ENCODE measurements around the gene TCF7L2.
A peak's percentile ranks its signal among the peaks of the same experiment; 100 is the strongest.

TCF7L2 gene

DNA sequence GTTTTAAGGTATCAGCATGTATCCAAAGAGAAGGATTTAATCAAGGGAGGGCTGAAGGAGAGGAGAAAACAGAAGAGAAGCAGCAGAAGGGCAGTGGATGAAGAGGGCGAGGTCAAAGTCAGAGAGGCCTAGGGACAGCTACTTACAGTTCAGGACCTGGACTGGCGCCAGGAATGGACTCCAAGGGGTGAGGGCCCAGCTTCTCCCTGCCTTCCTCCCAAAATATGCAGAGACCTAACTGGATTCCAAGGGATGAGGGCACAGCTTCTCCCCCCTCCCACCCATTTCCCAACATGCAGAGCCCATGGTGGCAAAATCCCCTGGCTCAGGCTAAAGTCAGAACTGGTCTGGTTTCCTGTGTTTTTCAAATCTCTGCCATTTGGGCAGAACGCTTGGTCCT, 3.4 kb upstream of the TCF7L2 start:
- no peak for DNase-seq (ENCODE audit: low spot score)

DNA sequence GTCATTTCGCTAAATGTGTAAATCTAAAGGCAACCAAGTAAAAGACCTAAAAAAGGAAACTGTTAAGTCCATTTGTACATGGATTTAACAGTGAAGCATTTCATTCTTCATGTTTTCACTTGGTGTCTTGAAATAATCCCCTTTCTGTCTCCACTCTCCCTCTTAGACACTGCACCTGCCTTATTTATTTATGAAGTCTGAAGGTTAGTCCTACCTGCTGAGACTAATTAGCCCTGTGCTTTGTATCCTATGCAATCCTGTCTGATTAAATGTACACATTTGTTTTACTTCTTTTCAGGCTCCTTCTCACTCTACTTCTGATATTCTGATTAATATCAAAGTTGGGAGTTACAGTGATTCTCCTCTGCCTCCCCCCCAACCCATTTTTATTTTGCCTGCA, 1.9 kb upstream of the TCF7L2 start:
- DNase-seq (ENCODE audit: low spot score) = no peak

DNA sequence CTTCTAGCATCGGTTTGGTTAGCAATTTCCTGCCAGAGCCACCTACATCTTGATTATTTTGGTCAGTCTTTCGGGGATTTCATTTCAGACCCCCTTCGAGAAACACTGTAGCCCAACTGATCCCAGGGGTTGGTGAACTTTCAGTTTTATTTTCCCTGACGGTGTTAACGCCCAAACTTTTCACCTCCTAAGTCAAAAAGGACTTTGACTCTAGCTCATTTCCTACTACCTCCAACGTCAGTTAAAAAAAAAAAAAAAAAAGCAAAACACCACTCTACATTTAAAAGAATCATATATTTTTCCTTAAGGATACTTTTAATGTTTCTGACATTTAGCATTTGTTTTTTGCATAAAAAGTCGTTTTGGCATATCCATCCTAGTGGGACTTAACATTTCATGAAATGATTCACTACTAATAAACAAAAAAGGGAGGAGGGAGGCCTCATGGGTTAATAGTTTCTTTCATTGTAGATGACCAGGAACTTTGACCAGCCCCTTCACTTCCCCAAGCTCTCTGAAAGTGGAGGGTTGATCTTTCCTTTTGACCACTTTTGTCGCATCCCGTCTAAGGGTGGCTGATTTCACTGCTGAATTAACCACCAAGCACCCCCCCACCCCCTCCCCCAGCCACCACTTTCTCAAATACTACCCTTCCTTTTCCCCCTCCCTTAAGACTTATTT, 764 bp upstream of the TCF7L2 start:
- no peak for DNase-seq (ENCODE audit: low spot score)

DNA sequence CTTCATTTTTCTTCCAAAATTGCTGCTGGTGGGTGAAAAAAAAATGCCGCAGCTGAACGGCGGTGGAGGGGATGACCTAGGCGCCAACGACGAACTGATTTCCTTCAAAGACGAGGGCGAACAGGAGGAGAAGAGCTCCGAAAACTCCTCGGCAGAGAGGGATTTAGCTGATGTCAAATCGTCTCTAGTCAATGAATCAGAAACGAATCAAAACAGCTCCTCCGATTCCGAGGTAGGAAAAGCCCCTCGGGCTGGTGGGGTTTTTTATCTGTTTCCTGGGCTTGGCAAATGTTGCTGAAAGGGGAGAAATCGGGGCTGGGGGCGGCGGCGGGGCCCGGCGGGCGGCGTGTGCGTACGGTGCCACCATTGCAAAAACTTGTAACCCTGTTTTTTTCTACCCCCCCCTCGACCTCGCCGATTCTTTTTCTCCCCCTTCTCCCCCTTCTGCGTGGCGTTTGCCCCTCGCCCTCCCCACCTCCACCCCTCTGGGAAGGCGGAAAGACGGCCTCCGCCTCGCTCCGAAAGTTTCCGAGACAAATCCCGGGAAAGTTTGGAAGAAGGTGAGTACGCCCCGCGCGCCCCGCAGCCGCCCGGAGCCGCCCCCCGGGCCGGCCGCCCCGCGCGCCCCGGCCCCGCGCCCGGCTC, 789 bp downstream of the TCF7L2 start:
- no peak for DNase-seq (ENCODE audit: low spot score)

DNA sequence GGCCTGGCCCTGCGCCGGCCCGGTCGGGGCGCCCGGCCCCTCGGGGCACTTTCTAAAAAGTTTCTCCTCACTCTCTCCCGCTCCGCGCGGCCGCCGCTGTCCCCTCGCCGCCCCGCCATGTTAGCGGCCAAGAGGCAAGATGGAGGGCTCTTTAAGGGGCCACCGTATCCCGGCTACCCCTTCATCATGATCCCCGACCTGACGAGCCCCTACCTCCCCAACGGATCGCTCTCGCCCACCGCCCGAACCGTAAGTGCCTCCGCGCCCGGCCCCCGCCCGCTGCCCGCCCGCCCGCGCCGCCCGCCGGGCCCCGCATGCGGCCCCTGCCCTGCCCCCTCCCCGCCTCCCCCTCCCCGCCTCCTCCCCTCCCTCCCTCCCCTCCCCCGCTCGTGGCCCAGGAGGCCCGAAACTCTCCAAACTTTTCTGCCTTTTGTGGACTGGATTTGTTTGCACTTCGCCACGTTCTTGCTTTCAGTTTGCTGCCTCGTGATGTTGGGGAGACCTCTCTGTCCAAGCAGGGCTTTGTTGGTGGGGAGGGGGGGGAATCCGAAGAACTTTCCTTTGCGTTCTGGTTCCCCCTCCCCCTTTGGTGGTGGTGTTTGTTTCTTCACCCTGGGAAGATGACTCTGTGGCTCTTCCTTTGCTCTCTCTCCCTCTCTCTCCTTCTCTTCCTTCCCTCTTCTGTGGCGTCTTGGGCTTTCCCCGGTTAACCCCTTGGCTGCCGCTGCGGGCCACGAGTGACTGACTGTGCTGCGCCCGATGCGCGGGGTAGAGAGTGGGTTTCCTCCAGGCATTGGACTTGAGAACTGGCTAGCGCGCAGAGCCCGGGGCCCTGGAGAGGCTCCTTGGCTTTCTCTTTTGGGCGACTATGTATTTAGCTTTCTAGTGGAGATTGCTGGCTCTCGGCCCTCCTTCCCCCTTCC, 1.6 kb downstream of the TCF7L2 start:
- DNase-seq (ENCODE audit: low spot score) = peak; percentile 71

DNA sequence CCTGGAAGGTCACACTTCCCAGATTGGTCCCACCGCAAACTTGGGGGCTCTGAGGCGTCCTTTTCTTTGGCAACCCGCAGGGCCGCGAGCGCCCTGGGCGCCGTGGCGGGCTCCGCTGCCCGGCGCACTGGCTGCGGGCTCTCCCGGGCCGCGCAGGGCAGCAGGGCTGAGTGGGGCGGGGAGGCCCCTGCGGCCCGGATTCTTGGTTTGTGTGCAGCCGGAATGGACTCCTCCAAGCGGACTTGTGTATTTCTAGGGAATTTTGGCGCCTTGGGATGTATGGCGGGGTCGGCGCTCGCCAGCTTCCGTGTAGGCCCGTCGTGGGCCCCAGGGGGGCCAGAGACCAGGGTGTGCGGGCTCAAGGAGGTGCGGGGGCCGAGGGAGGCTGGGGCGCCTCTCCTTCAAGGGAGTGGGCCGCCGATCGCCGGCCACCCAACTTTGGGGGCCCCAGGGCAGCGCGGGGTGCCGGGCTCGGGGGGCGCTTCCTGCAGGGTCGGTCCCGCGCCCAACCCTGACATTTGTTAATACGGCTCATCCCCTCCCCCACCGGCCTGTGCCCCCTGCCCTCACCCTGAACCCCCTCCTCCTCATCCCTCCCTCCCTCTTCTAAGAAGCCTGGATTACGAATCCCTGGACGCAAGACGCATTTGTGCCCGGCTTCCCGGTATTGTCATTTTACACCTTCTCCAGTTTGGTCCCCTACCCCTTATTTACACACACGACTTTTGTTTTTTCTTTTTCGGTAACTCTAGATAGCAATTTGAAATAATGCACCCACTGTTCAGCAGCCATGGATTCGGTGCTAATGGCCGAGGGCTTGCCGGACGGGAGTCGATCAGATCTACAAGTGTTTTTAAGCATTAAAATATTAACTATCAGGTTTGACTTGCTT, 2.5 kb downstream of the TCF7L2 start:
- DNase-seq (ENCODE audit: low spot score) = no peak

DNA sequence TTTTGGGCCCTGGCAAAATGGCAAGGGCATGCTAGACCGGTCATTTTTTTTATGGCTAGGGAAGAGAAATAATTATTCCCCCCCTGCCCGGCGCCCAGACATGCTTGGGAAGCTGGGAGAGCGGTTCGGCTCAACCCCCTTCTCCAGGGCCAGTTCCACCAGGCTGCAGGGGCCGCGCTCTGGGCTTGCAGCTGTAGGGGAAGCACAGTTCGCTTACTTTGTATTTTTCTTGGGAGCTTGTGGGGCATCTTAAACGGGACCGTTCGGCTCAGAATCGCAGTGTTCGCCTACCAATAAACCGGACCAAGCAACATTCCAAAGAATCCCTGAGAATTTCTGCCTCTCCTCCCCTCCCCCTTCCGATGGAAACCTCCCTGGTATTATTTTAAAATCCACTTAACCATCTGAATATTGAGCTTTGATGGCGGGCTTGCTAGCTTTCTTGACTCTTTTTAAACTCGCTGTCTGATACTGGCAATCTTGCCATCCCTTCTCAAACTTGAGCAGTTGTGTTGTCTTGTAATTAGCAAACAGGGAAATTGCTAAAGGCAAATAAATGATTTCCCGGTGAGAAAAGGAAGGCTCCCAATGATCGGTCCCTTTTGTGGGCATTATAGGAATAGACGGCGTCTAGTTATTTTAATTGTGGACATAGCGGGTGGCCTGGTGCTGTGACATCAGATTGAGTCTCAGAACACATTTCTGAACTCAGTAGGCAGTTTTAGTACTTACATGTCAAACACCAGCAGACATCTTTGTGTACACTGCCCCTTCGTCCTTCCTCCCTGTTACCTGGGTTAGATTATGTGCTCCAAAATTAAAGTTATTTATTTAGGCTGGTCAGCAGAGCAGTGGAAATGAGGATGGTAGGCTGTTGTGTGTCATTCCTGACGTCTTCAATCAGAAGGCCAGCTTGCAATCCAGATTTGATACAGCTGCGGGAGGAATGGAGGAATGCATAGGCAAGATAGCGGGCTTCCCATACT, 3.4 kb downstream of the TCF7L2 start:
- DNase-seq (ENCODE audit: low spot score) = no peak

DNA sequence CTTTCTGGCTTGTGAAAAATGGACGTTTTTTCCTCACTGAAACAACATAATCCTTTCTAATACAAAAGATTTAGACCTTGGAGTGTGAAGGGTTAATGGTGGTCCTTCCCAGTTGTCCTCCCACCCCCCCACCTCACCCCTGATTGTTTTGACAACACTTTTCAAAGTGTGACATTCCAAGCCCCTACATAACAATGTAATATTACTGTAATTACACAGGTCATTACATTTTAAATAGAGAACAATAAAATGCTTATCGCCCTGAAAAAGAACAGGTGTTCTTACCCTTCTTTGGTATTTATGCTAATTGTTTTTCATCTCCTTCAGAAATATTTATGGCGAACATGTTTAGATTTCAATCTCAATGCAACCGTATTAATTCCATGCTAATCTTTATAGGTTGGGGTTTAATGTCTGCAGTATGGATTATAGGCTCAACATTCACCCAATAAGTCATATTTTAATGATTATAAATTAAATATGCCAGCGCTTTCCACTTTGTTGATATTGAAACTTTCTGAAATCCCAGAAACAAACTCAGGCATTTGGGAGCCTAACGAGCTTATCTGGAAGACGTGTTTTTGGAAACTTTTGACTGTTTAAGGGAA, 5.0 kb downstream of the TCF7L2 start:
- DNase-seq (ENCODE audit: low spot score) = no peak

DNA sequence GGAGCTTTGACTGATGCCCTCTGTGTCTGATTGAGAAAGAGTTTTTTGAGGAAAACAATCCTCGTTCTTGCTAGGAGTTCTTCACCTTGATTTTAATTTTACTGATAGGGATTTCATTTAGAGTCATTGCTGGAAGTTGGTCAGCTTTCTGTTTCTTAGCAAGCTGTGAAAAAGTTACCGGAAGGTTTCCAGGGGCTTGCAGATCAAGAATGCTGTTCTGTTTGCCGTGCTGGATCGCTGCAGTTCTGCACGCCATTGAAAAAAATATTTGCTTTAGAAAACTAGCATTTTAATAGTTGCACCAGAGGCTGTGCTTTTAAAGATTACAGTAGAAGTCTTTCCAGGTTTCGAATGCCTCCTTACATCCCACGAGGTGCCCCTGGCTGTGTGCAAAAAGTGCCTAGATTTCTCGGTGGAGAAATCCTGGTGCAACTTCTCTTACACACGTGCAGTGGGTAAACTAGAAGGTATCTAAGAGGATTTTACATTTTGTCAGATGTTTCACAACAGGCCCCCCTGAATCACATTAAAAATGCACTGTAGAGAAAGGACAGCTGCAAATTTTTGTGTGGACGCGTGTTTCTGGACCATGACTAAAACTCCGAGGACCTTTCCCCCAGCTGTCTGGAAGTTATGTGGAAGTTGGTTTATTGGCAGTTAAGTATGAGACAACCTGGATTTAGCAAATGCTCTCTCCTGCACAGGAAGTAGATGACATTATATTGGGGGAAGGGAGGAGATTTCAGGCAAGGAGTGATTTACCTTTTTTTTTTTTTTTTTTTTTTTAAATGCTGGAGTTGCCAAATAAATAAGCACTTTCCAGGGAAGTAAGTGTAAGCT, 5.8 kb downstream of the TCF7L2 start:
- DNase-seq (ENCODE audit: low spot score) = no peak

DNA sequence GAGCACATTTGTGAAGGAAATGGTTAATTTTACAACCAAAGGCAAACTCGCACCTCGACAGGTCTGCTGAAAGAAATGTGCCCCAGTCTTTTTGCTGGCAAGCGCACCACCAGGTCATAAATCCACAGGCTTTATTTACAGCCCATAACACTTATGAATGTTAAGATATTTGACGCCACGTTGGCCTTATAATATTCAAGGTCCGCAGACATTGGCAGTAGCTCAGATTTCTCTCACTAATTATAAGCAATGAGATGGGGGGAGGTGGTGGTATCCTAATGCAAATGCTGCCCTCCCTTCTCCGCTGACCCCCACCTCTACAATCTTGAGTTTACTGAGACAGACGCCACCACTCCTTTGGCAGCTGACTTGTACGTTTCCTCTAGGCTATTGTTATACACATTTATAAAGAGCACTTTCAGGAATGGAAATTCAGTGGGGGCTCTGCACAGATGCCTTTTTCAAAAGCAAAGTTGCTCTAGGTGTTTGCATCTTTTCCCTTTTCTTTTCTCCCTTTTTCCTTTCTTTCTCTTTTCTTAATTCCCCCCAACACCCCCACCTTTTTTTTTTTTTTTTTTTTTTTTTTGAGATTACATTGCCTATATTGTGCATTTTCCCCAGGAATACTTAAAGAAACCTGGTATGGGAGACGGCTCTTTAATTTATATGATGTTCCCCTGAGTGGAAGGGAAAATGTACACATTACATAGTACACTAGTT, 6.7 kb downstream of the TCF7L2 start:
- DNase-seq (ENCODE audit: low spot score) = no peak

DNA sequence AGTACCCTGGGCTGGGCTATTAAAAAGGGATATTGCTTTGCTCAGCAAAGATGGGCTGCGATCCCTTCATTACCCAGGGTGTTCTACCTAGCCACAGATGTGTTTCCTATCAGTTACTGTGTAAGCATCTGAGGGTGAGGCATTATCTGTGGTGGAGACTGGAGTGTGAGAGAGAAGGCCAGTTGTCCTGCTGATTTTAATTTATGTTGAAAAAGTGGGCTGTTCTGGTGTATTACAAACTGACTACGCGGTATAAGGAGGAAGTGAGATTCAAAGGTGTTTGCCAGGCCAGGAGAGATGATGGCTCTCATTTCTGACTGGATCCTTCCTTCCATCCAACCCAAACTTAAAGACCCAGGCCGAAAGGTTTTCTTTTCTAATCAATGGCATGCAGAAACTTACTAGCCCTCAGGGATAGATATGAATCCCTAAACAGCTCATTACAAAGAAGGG, 7.6 kb downstream of the TCF7L2 start:
- no peak for DNase-seq (ENCODE audit: low spot score)

DNA sequence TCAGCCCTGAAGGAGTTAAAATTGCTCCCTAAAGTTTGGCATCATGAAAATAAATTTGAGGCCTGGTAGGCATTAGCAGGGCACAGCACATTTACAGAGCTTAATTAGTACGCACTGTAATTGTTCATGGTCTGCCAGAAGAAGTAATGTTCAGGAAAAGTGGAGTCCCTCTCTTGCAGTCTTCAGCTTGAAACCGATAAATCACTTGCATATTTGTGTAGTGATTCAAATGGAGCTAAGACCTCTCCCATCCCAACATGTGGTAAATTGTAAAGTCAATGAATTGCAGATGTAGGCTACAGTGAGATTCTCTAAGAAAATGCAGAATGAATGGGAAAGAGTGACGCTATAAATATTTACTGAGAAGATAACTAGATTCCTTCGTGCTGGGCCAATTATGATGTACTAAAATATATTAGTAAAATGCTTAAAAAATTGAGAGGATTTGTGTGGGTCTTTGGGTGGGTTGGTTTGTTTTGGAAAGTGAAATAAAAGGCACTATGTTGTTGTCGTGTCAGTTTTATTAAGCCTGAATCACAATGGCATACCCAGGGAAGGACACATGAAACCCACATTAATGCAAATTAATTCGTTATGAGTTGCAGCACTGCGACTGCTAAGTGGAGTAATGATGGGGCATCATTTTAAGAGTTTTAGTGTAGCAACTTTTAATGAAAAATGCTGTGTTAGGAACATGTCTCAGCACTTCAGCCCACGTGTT, 8.4 kb downstream of the TCF7L2 start:
- DNase-seq (ENCODE audit: low spot score) = no peak

DNA sequence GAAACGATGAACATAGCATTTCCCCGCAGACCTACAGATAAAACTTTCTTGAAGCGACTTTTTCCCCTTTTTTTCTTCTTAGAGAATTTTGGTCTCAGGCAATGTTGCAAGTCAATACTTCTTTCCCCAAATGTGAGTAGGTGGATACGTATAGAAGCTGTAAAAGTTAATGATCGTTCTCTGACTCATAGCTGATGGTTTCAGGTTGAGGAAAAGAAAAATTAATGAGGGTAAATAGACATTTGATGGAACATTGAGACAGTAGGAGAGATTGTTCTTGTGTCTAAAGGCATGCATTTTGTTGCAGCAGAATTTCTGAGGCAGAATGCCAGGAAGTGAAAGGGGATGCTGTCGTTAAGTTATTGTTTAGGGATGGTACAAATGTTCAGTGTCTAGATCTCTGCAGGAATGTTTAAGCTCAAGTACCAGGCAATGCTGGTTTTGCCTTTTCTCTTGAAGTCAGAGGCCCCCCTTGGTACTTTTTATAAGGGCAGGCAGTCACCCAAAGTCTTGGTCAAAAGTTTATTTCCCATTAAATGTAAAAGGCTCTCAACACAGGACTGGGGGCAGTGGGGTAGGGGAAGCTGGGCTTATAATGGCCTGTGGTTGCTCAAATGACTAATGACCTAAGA, 9.3 kb downstream of the TCF7L2 start:
- DNase-seq (ENCODE audit: low spot score) = no peak

DNA sequence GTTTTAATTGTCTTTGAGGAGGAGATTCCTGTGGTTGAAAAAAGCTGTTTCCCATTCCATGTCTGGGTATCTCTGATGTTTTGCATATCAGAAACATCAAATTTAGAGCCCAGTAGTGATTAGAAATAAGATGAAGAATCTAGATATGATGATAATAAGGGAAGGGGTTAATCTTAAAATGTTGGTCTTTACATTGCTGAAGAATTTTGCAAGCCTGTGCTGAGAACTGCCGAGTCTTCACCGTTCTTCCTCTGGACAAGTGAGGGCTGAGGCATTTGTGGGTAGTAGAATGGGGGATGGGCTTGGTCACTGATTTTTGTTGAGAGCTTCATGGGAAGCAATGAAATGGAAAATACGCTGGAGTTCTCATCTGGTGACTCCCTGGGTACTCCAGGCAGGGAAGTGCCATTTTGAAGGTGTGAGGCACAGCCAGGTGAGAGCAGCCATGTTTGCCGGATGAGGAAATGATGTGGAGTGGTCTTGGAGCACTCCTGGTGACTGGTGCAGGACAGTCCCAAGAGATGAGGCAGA, 10.2 kb downstream of the TCF7L2 start:
- no peak for DNase-seq (ENCODE audit: low spot score)

DNA sequence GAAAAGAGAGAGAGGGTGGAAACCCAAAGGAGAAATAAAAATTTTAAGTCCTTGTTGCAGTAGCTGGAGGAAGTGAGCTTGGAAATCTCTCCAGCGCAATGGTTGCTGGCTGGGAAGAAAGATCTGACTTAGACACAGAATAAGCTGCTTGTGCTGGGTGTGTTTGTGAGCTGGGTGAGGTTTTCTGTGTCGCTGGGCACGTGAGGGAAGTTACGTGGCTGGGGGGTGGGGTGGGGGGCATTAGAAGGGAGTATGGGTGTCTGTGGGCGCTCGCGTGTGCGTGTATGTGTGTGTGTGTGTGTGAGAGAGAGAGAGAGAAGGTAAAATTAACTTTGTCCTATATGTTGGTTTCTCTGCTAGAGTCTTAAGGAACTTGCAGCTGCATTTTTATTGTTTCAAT, 11.6 kb downstream of the TCF7L2 start:
- no peak for DNase-seq (ENCODE audit: low spot score)

DNA sequence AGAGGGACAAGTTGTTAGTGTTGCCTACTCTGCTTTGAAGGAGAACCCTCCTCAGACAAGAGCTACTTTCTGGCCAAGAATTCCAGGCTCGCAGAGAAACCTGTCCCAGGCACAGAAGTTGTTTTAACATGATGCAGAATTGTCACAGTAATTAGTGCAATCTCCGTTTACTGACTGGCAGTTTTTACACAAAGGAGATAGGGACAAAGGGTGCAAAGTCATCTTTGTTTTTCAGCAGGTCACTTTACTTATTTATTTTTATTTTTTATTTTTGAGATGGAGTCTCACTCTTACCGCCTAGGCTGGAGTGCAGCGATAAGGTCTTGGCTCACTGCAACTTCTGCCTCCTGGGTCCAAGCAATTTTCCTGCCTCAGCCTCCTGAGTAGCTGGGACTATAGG, 12.3 kb downstream of the TCF7L2 start:
- no peak for DNase-seq (ENCODE audit: low spot score)

DNA sequence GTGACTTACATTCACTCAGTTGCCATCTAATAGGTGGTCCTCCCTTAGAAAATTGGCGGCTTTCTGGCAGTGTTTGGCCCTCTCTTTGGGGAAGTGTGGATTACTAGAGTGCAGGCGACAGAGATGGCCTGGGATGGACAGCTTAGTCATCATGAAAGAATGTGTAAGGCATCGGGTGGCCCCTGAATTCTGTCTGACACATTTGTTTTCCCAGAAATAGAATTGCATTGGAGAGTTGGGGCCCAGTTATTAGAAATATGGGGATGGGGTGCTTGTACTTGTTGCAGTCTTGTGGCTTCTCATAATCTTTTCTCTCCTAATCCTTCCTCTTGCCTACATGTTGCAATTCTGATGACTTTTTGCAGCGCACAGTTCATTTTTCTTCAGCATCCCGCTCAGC, 13.8 kb downstream of the TCF7L2 start:
- DNase-seq (ENCODE audit: low spot score) = no peak

All from cerebellar cortex (tissue), 1 donor.